ENCODE results near the gene CHD2.
A peak's percentile ranks its signal among the peaks of the same experiment; 100 is the strongest.

Gene CHD2

DNA sequence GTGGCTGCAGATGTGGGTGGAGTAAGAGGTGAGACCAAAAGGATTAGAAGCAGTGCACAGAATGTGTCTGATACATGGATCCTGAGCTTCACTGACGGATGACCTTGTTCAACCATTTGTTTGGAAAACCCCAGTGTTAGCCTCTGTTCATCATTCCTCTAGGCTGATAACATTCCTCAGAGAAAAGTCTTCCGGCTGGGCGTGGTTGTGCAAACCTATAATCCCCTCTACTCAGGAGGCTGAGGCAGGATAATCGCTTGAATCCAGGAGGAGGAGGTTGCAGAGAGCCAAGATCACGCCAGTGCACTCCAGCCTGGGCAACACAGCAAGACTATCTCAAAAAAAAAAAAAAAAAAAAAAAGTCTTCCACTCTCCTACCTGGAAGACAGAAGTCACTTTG is 23.1 kb upstream of the CHD2 start:
- Histone ChIP-seq H4K20me1 (ENCODE audit: insufficient read depth, low read length) (no peaks in the 10 kb centered on the region), H3K27me3 (ENCODE audit: insufficient read depth, low read length) (no peaks in the 10 kb centered on the region), H3K9me3 (ENCODE audit: low read length) (no peaks in the 10 kb centered on the region), H3K9me2 (ENCODE audit: low read depth, low read length) (no peaks in the 10 kb centered on the region), H3K36me3 (ENCODE audit: insufficient read depth, low read length) (no peaks in the 10 kb centered on the region), H3K4me1 (ENCODE audit: insufficient read depth, low read length, severe bottlenecking) (peaks cover 41% of the 10 kb centered on the region), H3K27ac (ENCODE audit: low read depth, low read length, poor library complexity, severe bottlenecking) (no peak overlapping the region), H3K9ac (ENCODE audit: low read length) (no peak overlapping the region), H3K4me2 (ENCODE audit: low read length) (no peak overlapping the region), H3F3A (ENCODE audit: insufficient read depth, low read length) (no peaks in the 10 kb centered on the region), H3K79me2 (ENCODE audit: insufficient read depth, low read length) (no peaks in the 10 kb centered on the region), H3K4me3 (ENCODE audit: low read depth, low read length, poor library complexity, severe bottlenecking) (no peak overlapping the region), H2AFZ (ENCODE audit: low read length) (no peak overlapping the region)
- no peak for TF ChIP-seq EZH2 (IDR thresholded peaks at IDR 0.05; ENCODE audit: borderline replicate concordance, low read length)
- TF ChIP-seq, protein P1, sequence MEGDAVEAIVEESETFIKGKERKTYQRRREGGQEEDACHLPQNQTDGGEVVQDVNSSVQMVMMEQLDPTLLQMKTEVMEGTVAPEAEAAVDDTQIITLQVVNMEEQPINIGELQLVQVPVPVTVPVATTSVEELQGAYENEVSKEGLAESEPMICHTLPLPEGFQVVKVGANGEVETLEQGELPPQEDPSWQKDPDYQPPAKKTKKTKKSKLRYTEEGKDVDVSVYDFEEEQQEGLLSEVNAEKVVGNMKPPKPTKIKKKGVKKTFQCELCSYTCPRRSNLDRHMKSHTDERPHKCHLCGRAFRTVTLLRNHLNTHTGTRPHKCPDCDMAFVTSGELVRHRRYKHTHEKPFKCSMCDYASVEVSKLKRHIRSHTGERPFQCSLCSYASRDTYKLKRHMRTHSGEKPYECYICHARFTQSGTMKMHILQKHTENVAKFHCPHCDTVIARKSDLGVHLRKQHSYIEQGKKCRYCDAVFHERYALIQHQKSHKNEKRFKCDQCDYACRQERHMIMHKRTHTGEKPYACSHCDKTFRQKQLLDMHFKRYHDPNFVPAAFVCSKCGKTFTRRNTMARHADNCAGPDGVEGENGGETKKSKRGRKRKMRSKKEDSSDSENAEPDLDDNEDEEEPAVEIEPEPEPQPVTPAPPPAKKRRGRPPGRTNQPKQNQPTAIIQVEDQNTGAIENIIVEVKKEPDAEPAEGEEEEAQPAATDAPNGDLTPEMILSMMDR (IDR thresholded peaks at IDR 0.05; ENCODE audit: low read length): no peak

DNA sequence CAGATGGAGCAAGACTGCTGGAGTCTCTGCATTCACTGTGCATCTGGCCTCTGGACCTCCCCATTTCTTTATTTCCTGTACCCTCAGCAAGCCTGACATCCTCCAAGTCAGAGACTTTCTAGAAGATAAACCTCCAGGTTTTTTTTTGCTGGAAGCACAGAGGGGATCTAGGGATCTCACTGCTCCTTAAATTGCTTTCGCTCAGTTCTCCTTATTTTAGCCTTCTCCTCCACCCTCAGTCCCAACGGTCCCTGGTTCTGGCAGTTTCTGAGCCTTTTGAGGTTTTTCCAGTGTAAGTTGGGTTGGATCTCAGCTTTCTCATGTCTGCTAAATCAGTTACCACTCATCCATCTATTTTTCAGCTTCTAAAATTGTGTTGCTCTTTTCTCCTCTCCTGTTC is 22.7 kb upstream of the CHD2 start:
- H3K4me1 ChIP-seq (ENCODE audit: insufficient read depth, low read length, severe bottlenecking): peaks cover 43% of the 10 kb centered on the region
- no peak for TF ChIP-seq EZH2 (IDR thresholded peaks at IDR 0.05; ENCODE audit: borderline replicate concordance, low read length)
- TF ChIP-seq, protein P1 (IDR thresholded peaks at IDR 0.05; ENCODE audit: low read length): no peak

DNA sequence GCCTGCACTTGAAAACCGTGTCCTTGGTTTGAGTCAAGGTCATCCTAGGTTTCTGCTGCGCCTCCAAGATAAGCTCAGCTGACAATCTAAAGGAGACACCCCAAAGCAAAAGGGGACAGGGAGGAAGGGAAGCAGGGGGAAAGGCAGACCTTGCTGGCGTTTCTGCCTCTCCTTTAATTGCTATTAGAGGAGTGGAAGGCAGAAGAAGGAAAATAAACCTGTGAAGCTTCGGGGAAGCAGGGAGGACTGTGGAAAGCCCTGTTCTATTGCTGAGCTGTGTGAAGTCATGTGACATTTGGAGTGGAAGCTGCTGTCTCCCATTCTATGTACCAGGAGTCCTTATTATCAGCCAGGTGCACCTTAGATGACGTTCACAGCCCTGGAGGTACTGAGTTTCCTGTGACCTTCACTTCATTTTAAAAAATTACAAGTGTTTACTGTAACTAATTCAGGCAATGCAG is 21.5 kb upstream of the CHD2 start:
- Histone ChIP-seq H3K9me2 (ENCODE audit: low read depth, low read length) (no peaks in the 10 kb centered on the region), H3K27me3 (ENCODE audit: insufficient read depth, low read length) (no peaks in the 10 kb centered on the region), H3K4me1 (ENCODE audit: insufficient read depth, low read length, severe bottlenecking) (peaks cover 43% of the 10 kb centered on the region), H3K4me2 (ENCODE audit: low read length) (no peak overlapping the region; the same call in 1 of the 2 replicates), H3K36me3 (ENCODE audit: insufficient read depth, low read length) (peaks cover 6% of the 10 kb centered on the region), H4K20me1 (ENCODE audit: insufficient read depth, low read length) (no peaks in the 10 kb centered on the region), H3F3A (ENCODE audit: insufficient read depth, low read length) (no peaks in the 10 kb centered on the region), H3K4me3 (ENCODE audit: low read depth, low read length, poor library complexity, severe bottlenecking) (no peak overlapping the region), H2AFZ (ENCODE audit: low read length) (peak overlapping the region; percentile 71; the same call in 1 of the 2 replicates), H3K27ac (ENCODE audit: low read depth, low read length, poor library complexity, severe bottlenecking) (peak overlapping the region; percentile 57), H3K9ac (ENCODE audit: low read length) (no peak overlapping the region), H3K9me3 (ENCODE audit: low read length) (no peaks in the 10 kb centered on the region), H3K79me2 (ENCODE audit: insufficient read depth, low read length) (peaks cover 7% of the 10 kb centered on the region)
- TF ChIP-seq, protein P1 (IDR thresholded peaks at IDR 0.05; ENCODE audit: low read length): no peak
- no peak for TF ChIP-seq EZH2 (IDR thresholded peaks at IDR 0.05; ENCODE audit: borderline replicate concordance, low read length)

More for the DNA sequence above, 22.7 kb upstream of the CHD2 start:
- Histone ChIP-seq H3K9me2 (ENCODE audit: low read depth, low read length) (no peaks in the 10 kb centered on the region), H3K4me3 (ENCODE audit: low read depth, low read length, poor library complexity, severe bottlenecking) (no peak overlapping the region), H4K20me1 (ENCODE audit: insufficient read depth, low read length) (no peaks in the 10 kb centered on the region), H3K36me3 (ENCODE audit: insufficient read depth, low read length) (no peaks in the 10 kb centered on the region), H3K4me2 (ENCODE audit: low read length) (no peak overlapping the region), H3K9me3 (ENCODE audit: low read length) (no peaks in the 10 kb centered on the region), H3K79me2 (ENCODE audit: insufficient read depth, low read length) (no peaks in the 10 kb centered on the region), H3K27me3 (ENCODE audit: insufficient read depth, low read length) (no peaks in the 10 kb centered on the region), H2AFZ (ENCODE audit: low read length) (no peak overlapping the region), H3F3A (ENCODE audit: insufficient read depth, low read length) (no peaks in the 10 kb centered on the region), H3K27ac (ENCODE audit: low read depth, low read length, poor library complexity, severe bottlenecking) (no peak overlapping the region), H3K9ac (ENCODE audit: low read length) (no peak overlapping the region)

Measured in OCI-LY1 (cell line).